Measurements from ENCODE around the gene ACADS.
A peak's percentile ranks its signal among the peaks of the same experiment; 100 is the strongest.

Gene ACADS

GRCh38 chr12:120686151-120686689 is 39.4 kb upstream of the ACADS start (continued):
- TF ChIP-seq CTCF (tag by site-specific recombination; IDR thresholded peaks at IDR 0.05): no peak
- no peak for TF ChIP-seq PBX3 (CRISPR knock-in tag; IDR thresholded peaks at IDR 0.05)
- TF ChIP-seq ZNF658 (tag by site-specific recombination; IDR thresholded peaks at IDR 0.05): no peak
- no peak for TF ChIP-seq ZNF704 (tag by site-specific recombination; IDR thresholded peaks at IDR 0.05)
- no peak for TF ChIP-seq ZNF302 (tag by site-specific recombination; IDR thresholded peaks at IDR 0.05; ENCODE audit: low read depth)
- no peak for TF ChIP-seq ZNF518A (tag by site-specific recombination; conservative IDR thresholded peaks at IDR 0.05; ENCODE audit: low read depth)
- no peak for TF ChIP-seq ZNF449 (tag by site-specific recombination; IDR thresholded peaks at IDR 0.05)
- no peak for TF ChIP-seq ZEB2 (tag by site-specific recombination; IDR thresholded peaks at IDR 0.05)
- TF ChIP-seq ZNF549 (tag by site-specific recombination; IDR thresholded peaks at IDR 0.05): no peak
- TF ChIP-seq KLF7 (tag by site-specific recombination; IDR thresholded peaks at IDR 0.05; ENCODE audit: borderline replicate concordance): no peak
- no peak for TF ChIP-seq ZNF148 (tag by site-specific recombination; IDR thresholded peaks at IDR 0.05; ENCODE audit: borderline replicate concordance)
- no peak for TF ChIP-seq KLF9 (tag by site-specific recombination; IDR thresholded peaks at IDR 0.05; ENCODE audit: low read depth)
- no peak for TF ChIP-seq ZNF292 (tag by site-specific recombination; IDR thresholded peaks at IDR 0.05; ENCODE audit: borderline replicate concordance, low read depth)
- no peak for TF ChIP-seq ZNF837 (tag by site-specific recombination; IDR thresholded peaks at IDR 0.05)
- no peak for TF ChIP-seq ZSCAN4 (tag by site-specific recombination; IDR thresholded peaks at IDR 0.05)
- TF ChIP-seq ZNF37A (tag by site-specific recombination; IDR thresholded peaks at IDR 0.05): no peak
- peak; percentile 87 for TF ChIP-seq GLIS2 (tag by site-specific recombination; IDR thresholded peaks at IDR 0.05)
- no peak for TF ChIP-seq ZNF747 (tag by site-specific recombination; IDR thresholded peaks at IDR 0.05)

All from HEK293 (cell line).